ENCODE data around the gene SRGAP3.
"Not testable (repeated sequence)": the region's sequence is repeated elsewhere in the genome, so short reads cannot be mapped to it uniquely, and the experiment has no call there.

The SRGAP3 gene

GRCh38 chr3:9249273-9250192, at the start of gene SRGAP3:
Gene SRGAP3, minus strand, starts transcription at chr3:9249646. Its CDS starts 695 bp downstream, at chr3:9248951.
- no peak for DNase-seq

GRCh38 chr3:9298236-9298635, 48.8 kb upstream of the SRGAP3 start:
- DNase-seq, result no peak

GRCh38 chr3:9296241-9296640, 46.8 kb upstream of the SRGAP3 start:
- DNase-seq, result no peak

DNA sequence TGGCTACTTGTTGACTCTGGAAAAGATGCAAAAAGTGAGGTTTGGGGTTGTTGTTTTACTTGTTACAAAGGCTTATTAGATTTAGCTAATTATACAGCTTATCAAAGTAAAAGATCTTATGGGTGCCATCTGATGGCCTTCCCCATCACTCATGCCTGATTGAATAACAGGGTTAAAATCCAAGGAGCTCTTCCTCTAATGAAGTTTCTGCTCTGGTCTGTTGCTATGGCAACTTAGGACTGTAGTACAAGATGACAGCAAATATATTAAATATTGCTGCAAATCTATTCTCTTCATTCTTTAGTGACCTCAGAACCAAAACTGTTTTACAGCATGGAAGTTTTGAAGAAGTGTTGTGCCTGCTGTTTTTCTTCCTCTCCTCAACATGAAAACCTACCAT, 45.6 kb upstream of the SRGAP3 start:
- DNase-seq, result no peak

GRCh38 chr3:9293953-9294352, 44.5 kb upstream of the SRGAP3 start:
- not testable (repeated sequence) for DNase-seq

DNA sequence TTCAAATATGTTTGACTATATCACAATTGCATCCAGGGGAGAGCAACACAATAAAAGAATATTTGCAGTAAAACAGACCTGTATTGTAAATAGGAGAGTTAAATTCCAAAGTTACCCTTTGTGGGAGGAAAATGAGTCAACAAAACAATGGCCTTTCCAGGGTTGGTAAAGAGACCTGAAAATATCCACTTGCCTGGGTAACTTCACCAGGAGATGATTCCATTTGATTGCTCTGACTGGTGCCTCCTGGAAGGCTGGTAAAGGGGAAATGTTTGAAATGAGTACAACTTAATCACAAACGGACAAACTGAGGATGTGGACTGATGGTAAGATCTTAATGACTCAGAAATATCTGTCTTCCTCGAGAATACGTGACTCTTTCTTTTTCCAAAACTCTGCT, 43.6 kb upstream of the SRGAP3 start:
- DNase-seq, result no peak

- no peak for DNase-seq
Observed at GRCh38 chr3:9292516-9292915, 43.1 kb upstream of the SRGAP3 start.

GRCh38 chr3:9291821-9292410, 42.5 kb upstream of the SRGAP3 start:
- DNase-seq, result no peak

DNA sequence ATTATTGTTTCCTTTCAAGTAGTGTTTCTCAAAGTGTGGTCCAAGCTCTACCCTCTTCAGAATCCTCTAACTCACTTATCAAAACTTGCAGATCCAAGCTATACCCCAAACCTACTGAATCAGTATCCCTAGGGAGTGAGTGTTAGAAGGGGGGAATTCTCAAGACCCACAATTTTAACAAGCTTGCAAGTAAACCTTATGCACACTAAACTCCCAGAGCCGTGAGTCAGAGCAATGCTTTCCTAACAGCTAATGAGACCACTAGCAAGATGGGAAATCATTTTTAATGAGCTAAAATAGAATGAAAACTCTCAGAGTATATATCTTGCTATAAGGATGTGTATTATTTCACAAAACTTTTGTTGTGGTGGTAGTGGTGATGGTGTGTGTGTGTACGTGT, 41.1 kb upstream of the SRGAP3 start:
- DNase-seq, result no peak

DNA sequence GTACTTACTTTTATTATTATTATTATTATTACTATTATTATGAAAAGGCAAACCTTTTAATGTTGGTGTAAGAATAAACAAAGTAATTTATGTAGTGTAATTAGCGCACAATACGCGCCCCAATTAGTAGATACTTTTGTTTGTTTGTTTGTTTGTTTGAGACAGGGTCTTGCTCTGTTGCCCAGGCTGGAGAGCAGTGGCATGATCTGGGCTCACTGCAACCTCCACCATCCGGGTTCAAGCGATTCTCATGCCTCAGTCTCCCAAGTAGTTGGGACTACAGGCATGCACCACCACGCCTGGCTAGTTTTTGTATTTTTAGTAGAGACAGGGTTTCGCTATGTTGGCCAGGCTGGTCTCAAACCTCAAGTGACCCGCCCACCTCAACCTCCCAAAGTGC, 32.1 kb upstream of the SRGAP3 start:
- not testable (repeated sequence) for DNase-seq

DNA sequence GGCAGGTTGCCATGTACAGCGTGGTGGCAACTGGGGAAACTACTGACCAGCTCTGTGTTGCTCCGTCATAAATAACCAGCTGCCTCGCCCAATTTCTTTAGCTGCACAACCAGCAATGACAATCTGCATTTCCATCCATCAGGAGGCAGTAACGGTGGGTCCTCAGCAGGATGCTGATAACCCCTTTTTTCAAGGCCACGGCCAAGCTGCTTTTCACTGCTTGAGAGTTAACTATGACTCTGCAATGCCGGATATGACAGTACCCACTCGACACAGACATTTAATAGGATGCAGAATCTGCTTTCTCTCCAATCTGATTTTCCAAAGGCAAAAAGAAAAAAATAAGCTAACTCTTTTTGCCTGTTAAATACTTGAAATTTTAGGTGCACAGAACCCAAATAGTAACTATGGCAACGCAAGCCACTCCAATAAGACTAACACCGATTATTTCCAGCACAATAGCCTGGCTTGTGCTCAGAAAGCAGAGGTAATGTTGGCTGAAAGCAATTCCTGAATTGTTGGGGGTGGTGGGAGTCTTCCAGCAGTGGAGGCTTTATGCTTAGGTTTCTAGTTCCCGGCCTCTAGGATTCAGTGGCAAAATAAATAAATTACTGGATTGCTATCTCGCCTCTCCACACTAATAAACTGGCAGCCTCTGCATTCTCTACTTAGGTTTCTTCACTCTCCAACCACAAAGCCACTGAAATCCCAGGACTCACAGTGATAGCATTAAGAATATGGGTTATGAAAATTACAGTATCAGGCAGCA, 31.2 kb upstream of the SRGAP3 start:
- DNase-seq, result no peak

DNA sequence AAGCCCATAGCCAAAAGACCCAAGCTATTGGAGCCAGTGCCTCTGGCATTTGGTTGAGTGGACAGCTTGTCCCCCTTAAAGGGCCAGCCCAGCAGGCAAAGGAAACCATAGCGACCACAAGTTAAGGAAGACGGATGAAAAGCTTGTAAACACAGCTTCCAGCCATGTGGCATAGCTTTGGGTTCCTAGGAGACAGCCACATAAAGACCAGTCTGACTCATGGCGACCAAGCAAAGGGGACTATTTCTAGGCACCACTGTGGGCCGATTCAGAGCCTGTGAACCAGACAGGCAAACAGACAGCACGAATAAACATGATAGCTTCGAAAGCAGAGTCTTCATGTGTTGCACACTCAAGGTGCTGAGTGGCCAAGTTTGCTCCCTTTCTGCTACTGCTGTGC, 30.5 kb upstream of the SRGAP3 start:
- no peak for DNase-seq

GRCh38 chr3:9278498-9278897, 29.1 kb upstream of the SRGAP3 start:
- DNase-seq, result no peak

DNA sequence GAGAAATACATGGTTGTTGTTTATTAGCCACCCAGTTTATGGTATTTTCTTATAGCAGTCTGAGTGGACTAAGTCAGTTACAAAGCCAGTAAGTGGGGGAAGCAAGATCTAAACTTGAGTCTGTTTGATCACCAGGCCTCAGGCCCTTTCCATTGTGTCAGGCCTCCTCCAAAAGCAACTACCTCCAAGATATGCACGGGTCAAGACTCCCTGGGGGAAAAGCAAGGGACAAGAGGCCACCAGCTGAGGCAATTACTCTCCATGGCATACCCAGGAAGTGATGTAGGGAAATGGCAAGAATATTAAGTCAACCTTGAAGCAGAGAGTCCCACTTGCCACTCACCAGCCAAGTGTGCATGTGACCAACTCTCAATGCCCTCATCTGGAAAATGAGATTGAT, 28.6 kb upstream of the SRGAP3 start:
- no peak for DNase-seq

- DNase-seq, result no peak
Observed at GRCh38 chr3:9276761-9277370, 27.4 kb upstream of the SRGAP3 start.

GRCh38 chr3:9271903-9272302, 22.5 kb upstream of the SRGAP3 start:
- no peak for DNase-seq

DNA sequence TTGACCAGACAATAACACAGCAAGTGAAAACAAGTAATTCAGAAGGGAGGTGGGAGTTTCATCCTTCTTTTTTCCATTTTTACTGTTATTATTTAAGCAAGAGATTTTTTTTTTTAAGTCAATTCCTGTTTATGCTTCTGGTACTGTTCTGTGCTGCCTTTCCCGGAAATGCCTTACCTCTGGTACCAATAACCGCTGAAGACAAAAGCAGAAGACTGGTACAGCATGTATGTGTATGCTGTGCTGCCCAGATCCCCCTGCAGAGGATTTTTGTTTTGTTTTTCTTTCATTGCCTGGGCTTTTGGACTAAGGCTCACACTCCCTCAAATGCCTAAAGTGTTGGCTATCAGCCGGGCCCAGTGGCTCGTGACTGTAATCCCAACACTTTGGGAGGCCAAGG, 21.3 kb upstream of the SRGAP3 start:
- no peak for DNase-seq

- no peak for DNase-seq
Observed at GRCh38 chr3:9266716-9267115, 17.3 kb upstream of the SRGAP3 start.

DNA sequence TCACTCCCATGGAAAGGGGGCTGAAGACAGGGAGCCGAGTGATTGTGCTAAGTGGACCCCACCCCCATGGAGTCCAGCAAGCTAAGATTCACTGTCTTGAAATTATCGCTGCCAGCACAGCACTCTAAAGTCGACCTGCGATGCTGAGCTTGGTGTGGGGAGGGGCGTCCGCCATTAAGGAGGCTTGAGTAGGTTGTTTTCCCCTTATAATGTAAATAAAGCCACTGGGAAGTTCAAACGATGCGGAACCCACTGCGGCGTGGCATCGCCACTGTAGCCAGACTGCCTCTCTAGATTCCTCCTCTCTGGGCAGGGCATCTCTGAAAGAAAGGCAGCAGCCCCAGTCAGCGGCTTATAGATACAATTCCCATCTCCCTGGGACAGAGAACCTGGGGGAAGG, 10.9 kb upstream of the SRGAP3 start:
- DNase-seq, result no peak

GRCh38 chr3:9257092-9257491, 7.6 kb upstream of the SRGAP3 start:
- DNase-seq, result no peak

DNA sequence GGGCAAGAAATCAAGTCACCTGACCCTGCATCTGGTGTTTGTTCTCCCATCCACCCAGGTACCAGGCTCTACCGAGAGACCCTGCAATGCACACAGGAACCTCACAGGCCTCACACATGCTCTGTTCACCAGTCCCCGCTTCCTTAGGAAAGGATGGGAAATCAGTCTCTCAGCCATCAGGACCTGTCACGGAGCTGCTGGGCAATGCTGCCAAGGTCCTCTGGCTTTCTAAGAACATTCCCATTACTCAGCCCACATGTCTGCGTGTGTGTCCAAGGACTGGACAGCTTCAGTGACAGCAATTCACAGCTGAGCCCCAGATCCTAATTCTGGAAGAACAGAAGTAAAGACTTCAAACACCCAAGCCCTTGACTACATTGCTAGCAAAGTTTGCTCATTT, 6.5 kb upstream of the SRGAP3 start:
- no peak for DNase-seq

DNA sequence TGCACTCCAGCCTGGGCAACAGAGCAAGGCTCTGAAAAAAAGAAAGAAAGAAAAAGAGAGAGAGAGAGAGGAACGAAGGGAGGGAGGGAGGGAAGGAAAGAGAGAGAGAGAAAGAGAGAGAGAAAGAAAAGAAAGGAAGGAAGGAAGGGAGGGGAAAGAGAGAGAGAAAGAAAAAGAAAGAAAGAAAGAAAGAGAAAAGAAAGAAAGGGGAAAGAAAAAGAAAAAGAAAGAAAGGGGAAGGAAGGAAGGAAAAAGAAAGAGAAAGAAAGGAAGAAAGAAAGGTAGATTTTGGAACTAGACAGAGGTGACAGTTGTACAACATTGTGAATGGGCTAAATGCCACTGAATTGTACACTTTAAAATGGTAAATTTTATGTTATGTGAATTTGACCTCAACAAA, 5.3 kb upstream of the SRGAP3 start:
- DNase-seq, result no peak

DNA sequence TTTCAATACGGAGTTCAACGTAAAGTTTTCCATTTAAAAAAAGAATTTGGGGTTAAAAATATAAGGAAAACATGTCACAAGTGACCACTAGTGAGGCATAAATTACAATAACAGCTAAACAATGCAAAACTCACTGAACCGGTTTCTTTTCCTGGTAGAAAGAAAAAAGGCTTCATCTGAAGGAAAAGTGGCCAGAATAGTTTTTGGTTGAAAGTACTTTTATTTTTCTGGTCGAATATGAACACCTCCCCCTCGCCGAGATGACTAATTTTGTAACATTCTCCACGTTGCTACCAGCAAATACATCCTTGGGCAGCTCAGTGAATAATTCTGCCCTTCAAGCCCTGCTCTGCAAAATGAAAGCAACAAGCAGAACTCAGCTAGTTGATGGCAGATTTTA, 3.9 kb upstream of the SRGAP3 start:
- DNase-seq, result no peak

Measured in cortex of kidney (tissue), 1 donor.